Right lung (tissue), 5 donors: ENCODE results near the gene LZIC. TPM values are rescaled to one million over a fixed set of nuclear protein-coding genes. Genes with fewer than 3 reads are reported as not detected.

Experiments used
- DNase-seq, 2 donors: peaks; one replicate each; pipeline ENCODE4 v3.0.0-alpha.2; 2013
- polyA plus RNA-seq, 5 donors: library from polyadenylated mRNA; unstranded; fragments of 120-200 nt; gene quantifications; one replicate each; pipeline versions ENCODE4 v1.2.1 to v1.2.3, GENCODE V29; 2013; ENCODE audit warnings: inconsistent platforms in 1 of 5, low replicate concordance in 1 of 5; ENCODE audit not compliant: insufficient read length in 5 of 5, insufficient read depth in 1 of 5

Gene LZIC
- polyA plus RNA-seq, 5 donors: 51.5 to 71.0 (median 66.5) TPM

DNA sequence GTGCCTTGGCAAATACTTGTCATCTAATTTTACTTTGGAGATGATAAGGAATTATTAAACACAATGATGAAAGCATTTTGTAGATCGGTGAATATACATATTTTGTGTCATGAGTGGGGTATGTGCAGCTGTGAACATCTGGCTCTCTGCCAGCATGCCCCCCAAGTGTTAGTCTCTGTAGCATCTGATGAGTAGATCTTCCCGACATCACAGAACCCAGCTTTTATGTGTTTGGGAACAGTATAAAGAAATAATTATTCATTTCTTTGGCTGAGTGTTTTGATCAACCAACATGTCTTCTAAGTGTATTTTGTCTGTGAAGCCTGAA lies 28.6 kb downstream of the LZIC start:
- no peak for DNase-seq

GRCh38 chr1:9912264-9912936 lies 30.8 kb downstream of the LZIC start:
- DNase-seq: no peak

DNA sequence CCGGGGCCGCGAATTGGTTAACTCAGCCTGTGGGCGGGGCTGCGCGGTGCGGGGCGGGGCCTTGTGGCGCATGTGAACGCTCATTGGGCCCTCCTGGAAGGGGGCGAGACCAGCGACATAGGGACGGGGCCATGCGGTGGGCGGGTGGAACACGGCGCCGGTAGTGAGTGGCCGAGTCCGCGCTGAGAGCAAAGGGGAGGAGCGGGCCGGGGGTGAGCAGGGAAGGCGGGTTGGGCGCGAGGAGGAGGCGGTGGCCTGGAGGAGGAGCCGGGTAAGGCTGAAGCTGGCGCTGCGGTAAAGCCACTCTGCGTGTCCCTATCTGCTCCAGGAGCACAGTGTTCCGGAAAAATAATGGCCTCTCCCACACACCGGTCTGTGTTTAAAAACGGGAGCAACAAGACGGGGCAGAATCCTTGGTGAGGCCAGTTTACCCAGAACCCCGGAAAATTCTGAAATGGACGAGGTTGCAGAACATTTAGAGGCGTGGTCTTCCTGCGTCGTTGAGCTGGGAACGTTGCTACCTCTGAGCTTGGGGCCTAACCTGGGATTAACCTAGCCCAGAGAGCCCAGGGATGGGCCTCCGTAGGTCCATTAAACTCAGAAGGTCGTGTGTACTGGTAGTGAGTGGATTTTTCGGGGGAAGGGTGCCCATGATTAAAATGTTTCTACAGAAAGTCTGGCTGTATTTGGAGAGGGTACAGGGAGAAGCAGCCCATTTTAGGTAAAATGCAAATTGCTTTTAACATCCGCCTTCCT lies 32.6 kb downstream of the LZIC start:
- peak; percentile 99 for DNase-seq

DNA sequence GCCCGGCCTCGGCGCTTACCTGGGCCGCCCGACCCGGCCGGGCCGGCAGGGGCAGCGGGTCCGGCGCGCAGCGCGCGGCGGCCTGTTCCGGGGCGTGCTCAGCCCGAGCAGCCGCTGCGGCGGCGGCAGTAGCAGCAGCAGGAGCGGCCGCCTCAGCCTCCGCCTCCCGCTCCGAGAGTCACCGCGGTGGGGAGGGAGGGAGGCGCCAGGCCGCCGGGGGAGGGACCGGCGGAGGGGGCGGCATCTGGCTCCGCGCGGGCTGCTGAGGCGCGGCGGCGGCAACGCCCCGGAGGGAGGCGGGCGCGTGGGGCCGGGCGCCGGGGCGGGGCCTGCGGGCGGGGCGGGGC lies 33.1 kb downstream of the LZIC start, which contains the start of gene CTNNBIP1:
TSS of gene CTNNBIP1 (minus strand) at position 194 of the 347 bp plus-strand sequence. CDS start 38,205 bp downstream, outside the sequence.
- DNase-seq: no peak

DNA sequence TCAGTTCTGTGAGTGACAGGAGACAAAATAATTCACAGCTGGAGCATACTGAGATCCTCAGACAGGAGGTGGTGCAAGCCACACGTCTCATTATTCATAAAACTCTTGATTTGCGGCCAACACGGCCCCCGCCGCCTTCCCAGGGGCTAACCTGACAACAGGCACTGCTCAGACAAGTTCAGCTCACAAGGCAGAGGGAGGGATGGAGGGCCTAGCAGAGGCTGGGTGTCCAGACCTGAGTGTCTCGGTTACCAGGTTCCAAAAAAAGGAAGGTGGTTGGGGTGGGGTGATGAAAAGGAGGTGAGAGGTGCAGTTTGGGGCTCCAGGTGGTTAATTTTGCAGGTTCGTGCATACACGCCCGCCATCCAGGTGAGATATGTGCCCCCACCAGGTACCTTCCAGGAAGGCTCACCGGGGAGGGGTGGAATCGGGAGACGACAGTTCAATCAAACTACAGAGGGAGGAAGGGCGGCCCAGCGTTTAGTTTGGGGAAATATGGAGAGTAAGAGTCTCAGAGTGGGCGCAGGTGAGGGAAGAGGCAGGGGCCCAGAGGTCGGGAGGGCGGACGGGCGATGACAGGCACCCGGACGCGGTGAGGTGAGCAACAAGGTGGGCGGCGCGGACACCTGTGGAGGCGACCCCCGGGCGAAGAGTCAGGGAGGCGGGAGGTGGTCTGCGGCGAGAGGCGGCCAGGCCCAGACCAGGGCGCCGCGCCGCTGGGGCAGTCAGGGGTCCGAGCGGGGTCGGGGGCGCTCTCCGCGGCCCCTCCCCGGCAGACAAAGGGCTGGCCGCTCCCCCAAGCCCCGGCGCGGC lies 33.8 kb downstream of the LZIC start:
- DNase-seq: no peak

- DNase-seq: no peak
Observed at GRCh38 chr1:9908871-9909233, 34.3 kb downstream of the LZIC start.

GRCh38 chr1:9907441-9907840 lies 35.8 kb downstream of the LZIC start:
- no peak for DNase-seq

- DNase-seq: no peak
Observed at GRCh38 chr1:9906466-9906865, 36.7 kb downstream of the LZIC start.

- no peak for DNase-seq
Observed at GRCh38 chr1:9905010-9905409, 38.2 kb downstream of the LZIC start.

- DNase-seq: no peak
Observed at GRCh38 chr1:9904596-9904995, 38.6 kb downstream of the LZIC start.

DNA sequence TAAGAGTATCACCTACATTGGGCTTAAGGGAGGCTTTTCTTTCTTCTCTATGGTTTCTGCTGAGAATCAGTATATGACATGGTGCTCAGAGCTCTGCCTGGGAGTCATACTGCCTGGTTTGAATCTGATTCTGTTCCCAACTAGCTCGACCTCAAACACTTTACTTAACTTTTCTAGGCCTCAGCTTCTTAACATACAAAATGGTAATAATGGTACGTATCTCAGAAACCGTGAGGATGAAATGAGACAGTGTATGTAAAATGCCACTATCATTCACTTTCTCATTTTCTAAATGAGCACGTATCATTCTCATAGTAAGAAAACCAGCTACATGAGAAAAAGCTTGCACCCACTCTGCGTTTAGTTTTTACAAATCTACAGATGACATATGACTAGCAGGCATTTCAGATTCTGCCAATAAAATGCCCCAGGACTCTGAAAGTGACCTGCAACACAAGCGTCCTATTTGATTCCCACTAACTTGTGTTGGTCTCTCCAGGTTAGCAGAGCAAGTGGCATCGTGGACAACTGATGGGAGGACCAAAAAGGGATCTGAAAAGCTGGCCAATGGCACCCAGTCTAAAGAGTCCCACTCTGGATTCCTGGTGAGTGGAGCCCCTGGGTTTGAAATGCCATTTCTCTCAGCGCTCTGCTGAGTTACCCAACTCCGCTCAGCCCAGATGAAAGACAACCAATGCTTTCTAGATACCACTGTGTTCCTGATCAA lies 39.2 kb downstream of the LZIC start:
- DNase-seq: no peak

- no peak for DNase-seq
Observed at GRCh38 chr1:9902060-9902452, 41.1 kb downstream of the LZIC start.

DNA sequence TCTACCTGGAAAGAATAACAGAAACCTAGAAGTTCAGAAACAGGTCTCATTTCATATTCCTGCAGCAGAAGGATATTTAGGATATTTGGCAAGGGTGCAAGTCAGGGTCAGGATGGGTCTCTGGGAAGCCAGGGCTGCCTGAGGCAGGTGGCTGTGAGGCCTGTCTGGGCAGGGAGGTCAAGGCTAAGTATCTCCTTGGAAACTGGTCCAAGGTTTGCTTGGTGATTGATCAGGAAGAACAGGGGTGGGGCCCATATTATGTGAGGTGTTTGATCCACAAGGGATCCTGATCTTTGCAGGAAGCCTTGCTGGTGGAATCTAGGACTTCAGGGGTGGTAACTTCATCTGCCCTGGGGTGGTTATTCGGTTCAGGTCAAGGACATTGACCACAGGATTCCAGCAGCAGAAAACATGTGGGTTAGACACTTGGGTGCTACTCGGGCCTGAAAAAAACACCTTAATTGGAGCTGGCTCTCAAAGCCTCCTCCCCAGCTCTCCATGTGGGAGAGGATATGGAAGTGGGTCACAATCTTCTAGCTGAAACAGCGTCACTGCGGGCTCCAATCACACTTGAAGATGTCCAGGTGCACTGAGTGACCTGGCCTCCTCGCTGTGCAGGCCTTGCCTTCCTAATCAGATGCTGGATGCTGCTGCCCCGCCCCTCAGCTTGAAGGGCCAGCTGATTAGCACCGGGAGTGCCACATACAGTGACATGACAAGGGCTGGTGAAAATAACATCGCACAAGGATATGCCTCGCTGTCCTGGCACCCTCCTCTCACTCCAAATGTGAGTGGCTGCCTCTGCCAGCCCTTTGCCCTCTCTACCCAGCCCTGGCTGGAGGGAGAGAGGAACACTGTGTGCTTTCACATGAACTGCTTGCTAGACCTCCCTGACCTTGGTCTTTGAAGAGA lies 41.8 kb downstream of the LZIC start:
- no peak for DNase-seq

- DNase-seq: peak; percentile 67 to 73
Observed at GRCh38 chr1:9900142-9901043, 42.8 kb downstream of the LZIC start.

DNA sequence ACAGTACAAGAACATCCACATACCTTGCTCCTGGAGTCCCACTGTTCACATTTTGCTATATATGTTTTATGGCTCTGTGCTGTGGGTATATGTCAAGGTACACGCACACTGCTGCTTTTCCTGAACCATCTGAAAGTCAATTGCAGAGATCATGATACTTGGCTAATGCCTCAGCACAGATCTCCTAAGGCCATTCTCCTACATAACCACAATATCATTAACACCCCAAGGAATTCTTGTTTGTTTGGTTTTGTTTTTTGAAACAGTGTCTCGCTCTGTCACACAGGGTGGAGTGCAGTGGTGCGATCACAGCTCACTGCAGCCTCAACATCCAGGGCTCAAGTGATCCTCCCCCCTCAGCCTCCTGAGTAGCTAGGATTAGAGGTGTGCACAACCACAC lies 49.1 kb downstream of the LZIC start:
- no peak for DNase-seq

DNA sequence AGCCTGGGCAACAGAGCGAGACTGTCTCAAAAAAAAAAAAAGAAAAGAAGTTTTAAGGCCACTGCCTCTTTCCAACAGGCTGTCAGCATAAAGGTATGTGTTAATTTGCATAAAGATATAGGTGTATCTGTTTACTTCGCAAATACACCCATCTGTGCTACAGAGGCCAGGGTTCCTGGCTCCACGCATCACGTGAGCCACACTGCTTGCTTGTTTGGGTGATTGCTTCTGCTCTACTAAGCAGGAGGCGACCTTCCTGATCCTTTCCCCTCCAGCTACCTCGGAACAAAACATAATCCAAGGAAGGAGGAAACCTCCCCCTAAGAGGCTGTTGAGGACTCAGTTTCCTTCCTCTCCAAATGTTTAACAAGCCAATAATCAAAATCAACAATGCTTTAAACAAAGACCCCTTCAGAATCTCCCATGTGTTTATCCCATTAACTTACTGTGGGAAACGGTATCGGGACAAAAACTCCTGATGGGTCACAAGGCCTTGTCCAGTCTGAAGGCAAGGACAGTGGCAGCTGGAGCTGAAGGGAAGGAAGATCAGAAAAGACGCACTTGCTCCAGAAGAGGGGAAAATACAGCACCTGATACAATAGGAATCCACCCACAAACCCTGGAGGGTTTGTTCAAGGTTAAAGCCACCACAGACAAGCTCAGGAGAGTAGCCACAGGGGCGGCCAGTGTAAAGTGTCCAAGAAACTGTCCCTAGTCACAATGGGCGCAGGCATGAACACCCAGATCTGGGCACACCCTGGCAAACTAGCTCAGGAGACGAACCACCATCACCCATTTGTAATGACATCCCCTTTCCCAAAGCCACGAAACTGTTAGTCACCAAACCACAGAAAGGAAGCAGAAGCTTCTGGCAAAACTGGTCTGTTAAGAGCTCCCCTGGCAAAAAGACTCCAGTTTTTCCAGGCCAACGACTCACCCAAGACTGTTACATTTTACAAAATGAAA lies 50.3 kb downstream of the LZIC start:
- DNase-seq: no peak

GRCh38 chr1:9891207-9891606 lies 52.0 kb downstream of the LZIC start:
- DNase-seq: no peak

GRCh38 chr1:9890224-9890731 lies 52.9 kb downstream of the LZIC start:
- DNase-seq: peak; percentile 49 to 59

DNA sequence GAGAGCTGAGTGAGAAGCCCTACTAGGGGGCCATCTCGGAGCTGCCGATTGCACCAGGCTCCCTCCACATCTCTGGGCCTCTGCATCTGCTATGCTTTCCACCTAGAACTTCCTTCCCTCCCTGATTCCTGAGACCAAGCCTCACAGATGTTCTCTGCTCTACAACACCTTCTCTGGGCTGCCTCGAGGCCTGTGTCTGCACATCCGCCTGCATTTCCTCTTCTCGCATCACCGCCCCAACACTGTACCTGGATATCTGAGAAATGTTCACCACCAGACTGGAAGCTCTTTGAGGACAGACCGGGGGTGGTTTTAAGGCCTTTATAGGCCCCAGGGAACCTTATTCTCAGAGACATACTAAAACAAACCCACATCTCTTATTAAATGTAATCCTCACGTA lies 53.8 kb downstream of the LZIC start:
- no peak for DNase-seq
